IPS-NIHi7 (cell line): Measurements from ENCODE around the gene TMEM151A.
"Not testable (repeated sequence)": the region's sequence is repeated elsewhere in the genome, so short reads cannot be mapped to it uniquely, and the experiment has no call there.

Experiments used
- DNase-seq: peaks from one replicate; pipeline ENCODE4 v3.0.0; 2012; ENCODE audit warnings: mixed read lengths; ENCODE audit errors: extremely low spot score

Gene TMEM151A

DNA sequence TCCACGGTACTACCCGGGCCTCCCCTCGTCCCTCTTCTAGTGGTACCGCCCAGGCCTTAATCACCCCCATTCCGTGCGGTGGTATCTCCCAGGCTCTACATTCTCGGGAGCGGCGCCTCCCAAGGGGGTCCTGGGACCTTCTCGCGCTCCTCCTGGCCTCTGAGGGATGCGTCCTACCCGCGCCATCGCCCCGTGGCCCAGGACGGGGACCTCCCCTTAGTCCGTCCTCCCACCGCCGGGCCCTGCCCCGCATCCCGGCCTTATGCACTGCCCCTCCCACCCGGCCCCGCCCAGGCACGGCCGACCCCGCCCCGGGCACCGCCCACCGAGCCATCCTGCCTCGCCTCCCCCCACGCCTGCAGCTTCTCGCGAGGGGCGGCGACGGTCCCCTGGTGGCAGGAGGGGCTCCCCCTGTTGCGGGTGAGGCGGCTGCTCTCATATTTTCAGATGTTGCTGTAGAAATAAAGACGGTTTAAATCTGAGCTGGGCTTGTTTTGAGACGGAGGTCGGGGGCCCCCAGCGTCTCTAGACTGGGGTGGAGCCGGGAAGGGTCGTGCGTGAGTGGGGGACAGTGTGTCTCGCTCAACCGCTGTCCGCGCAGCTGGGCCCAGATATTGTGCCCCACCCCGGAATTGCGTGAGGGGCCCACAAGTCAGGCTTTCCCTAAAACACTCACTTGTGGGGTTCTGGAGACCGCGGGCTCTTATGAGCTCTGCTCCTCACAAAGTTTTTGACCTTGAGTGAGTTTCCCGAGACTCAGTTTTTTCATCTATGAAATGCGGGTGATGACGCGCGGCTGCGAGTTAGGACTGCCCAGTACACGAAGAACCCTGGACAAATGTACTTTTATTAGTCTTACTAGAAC lies 24.1 kb upstream of the TMEM151A start:
- peak; percentile 86 for DNase-seq

DNA sequence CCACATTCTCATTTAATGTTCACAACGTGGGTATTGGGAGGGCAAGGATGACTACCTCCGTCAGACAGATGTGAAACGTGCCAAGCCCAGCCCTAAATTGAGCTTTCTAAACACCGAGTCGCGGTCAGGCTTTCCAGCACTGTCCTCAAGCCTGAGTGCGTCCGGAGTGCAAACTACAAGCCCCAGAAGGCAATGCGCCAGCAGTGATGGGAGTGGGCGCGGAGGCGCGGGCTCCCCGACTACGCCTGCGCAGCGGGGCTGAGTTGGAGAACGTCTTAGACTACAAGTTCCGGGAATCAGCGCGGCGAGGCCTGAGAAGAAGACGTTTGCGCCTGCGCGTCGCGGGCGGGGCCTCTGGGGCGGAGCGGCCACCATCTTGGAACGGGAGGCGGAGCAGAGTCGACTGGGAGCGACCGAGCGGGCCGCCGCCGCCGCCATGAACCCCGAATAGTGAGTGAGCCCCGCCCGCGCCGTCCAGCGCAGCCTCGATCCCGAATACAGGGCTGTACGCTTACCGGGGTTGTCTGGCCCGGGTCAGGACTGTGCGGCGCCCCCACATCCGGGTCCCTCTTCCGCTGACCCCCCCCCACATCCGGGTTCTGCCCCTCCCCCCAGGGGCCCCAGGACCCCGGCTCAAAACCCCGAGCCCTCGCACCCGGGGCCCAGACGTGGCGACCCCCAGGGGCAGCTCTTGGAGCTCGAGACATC lies 23.3 kb upstream of the TMEM151A start, which contains the start of gene RAB1B:
RAB1B (plus strand) TSS at position 396 of the 708 bp plus-strand sequence; CDS start at position 437, 41 bp downstream.
- DNase-seq: peak; percentile 96

DNA sequence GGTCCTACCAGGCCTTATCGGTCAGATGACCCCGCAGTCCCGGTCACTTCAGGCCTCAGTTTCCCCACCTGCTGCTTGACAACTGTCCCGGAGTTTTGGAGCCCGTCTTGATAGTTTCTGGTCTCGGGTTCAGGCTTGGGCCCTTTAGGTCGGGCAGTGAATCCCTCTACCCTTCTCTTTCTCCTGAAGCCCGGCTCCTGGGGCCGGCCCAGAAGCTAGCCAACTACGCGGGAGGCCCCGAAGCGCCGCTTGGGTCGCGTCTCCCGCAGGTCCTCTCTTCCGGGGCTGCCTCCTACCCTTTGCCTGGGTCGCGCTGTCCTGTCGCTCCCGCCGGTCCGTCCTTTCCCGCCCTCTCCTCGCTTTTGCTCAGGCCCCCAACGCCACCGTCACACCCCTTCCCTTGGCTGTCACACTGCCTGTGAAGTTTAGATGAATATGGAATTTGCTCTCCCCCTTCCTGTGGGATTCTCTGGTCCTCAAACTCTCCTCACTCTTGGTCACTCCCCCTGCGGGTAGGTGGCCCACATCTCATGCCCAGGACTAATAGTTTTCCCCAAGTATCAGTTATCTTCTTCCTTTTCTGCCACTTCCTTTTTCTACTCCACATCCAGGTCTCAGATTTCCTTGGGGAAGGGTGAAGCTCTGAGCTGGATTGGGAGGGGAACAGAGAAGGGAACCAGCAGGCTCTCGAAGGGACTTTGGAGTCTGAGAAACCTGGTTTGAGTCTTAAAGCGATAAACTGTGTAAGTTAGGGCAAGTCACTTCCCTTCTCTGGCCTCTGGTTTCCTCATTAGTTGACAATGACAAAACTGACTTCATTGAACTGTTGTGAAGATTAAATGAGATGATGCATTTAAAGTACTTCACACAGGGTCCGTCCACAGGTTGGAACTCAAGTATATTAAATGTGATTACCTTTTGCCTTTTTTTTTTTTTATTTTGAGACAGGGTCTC lies 22.5 kb upstream of the TMEM151A start:
- DNase-seq: peak; percentile 68

DNA sequence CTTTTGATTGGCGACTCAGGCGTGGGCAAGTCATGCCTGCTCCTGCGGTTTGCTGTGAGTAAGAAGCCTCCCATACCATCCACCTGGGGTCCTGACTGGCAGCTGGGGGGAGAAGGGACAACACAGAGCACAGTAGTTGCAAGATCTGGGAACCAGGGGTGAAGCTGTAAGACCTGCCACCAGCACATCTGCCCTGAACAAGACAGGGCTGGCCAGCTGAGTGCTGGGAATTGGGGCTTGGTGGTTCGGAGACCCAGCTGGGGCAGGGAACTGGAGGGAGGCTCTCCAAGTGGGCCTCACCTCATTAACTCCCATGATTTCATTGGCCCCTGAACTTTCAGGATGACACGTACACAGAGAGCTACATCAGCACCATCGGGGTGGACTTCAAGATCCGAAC lies 19.9 kb upstream of the TMEM151A start:
- no peak for DNase-seq

DNA sequence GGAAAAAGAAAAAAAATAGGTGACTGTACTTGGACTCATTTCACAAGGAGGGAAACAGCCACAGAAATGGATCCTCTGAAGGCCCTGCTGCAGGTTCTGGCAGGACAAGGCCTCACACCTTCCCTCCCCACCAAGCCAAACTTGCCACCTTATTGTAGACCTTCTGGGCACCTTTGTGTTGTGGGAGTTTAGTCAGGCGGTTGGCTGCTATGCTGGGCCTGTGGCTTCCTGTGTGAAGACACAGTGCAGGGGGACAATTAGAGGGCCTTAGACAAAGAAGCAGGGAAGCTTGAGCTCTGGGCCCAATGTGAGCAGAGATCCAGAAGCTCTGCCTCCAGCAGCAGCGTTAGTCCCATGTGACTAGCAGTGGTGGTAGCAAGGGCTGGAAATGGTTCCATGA lies 19.1 kb upstream of the TMEM151A start:
- DNase-seq: no peak

DNA sequence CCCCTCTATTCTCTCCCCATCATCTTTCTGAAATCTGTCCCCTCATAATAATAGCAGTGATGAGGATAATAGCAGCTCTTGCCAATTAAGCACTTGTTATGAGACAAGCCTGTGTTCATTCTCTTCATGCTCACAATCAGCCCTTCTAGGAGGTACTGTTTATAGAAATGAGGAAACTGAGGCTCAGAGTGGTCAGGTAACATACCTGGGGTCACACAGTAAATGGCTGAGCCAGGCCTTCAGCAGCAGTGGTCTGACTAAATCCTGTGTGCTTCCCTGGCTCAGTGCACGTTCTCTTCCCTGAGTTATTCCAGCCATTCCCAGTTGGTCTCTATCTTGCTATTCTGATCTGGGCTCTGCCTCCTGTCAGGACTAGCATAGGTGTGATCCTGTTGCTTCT lies 17.5 kb upstream of the TMEM151A start:
- DNase-seq: no peak

DNA sequence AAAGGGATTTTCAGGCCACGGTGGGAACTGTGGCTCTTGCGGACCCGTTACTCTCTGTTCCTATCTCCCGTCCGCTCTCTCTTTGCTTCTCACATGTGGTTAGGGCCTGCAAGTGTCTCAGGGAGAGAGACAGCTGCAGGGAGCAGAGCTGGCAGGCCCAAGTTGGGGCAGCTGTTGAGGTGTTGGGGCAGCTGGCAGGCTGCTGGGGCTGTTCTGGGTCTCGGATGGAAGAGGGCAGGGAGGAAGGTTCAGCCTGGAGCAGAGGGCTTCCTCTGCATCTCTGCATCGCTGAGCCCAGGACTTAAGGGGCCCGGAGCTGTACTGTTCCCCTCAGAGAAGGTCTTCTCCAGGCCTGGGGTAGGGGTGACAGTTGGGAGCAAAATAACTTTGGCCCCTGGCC lies 16.3 kb upstream of the TMEM151A start:
- DNase-seq: no peak

DNA sequence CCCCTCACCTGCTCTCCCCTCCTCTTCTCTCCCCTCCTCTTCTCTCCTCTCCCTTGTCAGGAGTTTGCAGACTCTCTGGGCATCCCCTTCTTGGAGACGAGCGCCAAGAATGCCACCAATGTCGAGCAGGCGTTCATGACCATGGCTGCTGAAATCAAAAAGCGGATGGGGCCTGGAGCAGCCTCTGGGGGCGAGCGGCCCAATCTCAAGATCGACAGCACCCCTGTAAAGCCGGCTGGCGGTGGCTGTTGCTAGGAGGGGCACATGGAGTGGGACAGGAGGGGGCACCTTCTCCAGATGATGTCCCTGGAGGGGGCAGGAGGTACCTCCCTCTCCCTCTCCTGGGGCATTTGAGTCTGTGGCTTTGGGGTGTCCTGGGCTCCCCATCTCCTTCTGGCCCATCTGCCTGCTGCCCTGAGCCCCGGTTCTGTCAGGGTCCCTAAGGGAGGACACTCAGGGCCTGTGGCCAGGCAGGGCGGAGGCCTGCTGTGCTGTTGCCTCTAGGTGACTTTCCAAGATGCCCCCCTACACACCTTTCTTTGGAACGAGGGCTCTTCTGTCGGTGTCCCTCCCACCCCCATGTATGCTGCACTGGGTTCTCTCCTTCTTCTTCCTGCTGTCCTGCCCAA lies 15.6 kb upstream of the TMEM151A start:
- no peak for DNase-seq

DNA sequence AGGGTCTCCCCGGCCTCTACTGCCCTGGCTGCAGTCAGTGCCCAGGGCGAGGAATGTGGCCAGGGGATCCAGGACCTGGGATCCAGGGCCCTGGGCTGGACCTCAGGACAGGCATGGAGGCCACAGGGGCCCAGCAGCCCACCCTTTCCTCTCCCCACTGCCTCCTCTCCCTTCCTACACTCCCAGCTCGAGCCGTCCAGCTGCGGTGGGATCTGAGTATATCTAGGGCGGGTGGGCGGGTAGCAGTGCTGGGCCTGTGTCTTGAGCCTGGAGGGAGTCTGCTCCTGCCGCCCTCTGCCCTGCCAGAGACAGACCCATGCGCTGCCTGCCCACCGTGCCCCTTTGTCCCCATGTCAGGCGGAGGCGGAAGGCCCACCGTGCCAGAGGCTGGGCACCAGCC lies 15.1 kb upstream of the TMEM151A start:
- not testable (repeated sequence) for DNase-seq

DNA sequence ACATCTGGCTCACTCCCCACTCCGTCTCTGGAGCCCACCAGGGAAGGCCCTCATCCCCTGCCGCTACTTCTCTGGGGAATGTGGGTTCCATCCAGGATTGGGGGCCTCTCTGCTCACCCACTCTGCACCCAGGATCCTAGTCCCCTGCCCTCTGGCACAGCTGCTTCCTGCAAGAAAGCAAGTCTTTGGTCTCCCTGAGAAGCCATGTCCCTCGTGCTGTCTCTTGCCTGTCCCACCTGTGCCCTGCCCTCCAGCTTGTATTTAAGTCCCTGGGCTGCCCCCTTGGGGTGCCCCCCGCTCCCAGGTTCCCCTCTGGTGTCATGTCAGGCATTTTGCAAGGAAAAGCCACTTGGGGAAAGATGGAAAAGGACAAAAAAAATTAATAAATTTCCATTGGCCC lies 14.6 kb upstream of the TMEM151A start:
- not testable (repeated sequence) for DNase-seq

DNA sequence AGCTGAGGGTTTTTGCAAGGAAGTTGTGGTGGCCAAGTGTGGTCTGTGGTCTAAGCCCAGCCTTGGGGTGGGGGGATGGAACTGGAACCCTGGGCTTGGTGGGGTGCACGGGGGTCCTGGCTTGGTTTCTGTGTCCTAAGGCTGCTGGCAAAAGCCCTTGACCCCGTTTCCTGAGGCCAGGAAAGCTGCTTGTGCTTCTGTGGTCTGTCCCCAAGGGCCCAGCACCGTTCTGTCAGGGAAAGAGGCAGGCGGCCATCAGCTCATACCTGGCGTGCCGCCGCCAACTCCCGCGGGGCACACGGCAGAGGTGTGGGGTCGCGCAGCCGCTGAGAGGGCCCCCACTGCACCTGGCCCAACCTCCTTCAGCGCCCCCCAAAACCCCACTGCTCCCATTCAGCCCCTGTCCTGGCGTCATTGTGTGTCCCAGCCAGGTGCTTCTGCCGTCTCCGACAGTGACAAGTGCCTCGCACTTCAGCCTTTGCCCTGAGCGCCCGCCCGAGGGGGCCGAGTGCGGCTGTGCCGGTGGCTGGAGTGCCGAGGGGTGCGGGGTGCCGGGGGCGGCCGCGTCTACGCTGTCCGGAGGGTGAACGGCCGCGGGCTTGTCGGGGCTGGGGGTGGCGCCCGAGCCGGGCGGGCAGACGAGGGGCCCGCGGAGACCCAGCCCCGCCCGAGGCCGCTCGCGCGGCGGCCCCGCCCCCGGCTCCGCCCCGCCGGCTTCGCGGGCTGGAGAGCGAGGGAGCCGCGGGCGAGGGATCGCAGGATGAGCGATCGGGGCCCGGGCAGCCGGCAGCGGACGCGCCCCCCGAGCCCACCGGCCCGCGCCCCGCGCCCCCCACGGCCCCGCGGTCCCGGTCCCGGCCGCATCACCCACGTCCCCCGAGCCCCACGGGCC lies 14.0 kb upstream of the TMEM151A start, which contains the start of gene CNIH2:
CNIH2 (plus strand) TSS at position 705 of the 892 bp plus-strand sequence. CDS start 282 bp downstream, outside the sequence.
- DNase-seq: peak; percentile 77

DNA sequence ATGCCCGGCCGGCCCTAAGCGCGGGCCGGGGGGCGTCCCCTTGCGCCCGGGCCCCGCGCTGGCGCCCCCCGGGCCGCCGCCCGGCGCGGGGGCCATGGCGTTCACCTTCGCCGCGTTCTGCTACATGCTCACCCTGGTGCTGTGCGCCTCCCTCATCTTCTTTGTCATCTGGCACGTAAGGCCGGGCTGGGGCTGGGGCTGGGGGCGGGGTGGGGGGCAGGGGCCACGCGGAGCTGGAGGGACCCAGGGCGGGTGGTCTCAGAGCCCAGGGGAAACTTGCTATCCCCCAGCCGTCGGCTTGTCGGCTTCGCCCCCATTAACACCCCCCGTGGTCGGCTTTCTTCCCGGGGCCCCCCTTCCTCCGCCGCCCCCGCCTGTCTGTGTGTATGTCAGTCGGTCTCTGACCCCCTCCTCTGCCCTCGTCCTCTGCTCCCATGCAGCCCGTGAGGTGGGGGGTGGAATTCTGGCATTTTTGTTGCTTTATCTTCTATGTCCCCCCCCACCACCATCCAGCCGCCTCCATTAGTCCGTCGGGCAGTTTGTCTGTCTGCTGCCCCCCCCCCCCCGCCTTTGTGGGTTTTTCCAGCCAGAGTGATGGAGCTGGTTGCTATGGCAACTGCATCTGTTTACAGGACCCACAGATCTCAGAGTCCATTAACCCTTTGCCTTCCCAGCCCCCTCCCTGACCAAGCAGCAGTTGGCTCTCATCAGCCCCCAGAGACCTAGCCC lies 13.2 kb upstream of the TMEM151A start:
- DNase-seq: no peak

DNA sequence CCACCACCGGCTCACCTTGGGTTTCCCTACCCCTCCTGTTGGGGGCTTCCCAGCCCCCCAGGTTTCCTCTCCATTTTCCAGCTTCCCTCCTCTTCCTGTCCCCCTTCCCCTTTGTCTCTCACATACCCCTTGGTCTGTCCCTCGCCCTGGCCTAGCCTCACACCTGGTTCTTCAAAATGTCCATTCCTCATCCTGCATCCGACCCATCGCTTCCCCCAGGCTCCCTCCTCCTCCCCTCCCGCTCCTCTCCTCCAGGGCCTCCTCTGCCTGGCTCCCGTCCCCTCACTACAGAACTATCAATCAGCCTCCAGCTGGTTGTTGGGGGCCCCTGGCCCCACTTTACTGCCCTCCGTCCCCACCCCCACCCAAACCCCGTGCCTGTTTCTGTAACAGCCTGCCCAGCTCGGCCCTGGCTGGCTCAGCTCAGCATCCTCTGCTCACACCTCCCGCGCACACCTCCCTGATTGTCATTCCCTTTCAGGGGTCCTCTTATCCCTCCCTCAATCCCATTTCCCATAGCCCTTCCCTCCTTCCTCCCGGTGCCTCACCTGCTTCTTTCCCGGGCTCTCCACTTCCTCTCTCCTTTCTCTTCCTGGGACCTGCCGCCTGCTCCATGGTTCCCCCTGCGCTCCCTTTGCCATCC lies 12.5 kb upstream of the TMEM151A start:
- DNase-seq: no peak

DNA sequence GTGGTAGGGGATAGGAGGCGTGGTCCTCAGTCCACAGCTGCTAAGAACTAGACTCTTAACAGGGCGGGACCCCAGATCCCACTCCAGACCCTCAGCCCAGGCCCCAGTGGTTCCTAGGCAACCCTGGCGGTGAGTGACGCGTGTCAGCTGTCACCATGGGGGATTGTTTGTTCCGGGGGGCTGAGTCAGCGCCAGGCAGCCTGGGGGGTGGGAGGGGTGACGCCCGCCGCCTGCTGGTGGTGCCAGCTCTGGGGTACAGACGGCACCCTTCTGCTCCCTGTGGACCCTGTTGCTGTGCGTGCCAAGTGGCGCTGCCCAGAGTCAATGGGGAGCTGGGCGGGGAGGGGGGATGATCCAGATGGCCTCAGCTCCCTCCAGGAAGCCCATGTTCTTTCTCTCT lies 11.3 kb upstream of the TMEM151A start:
- no peak for DNase-seq

DNA sequence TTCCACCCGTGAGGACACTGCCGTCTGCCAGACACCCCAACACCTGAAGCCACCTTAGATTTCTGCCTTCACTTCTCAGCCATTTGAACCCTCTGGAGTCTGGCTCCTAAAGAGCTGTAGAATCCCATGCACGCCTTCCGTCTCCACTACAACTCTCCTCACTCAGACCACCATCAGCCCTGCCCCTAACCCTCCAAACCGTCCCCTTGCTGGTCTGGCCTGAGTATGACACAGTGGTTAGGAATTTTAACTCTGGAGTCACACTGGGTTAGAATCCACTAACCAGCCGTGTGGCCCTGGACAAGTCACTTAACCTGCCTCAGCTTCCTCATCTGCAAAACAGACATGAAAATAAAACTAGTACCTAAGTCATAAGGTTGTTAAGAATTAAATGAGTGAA lies 10.7 kb upstream of the TMEM151A start:
- DNase-seq: no peak

DNA sequence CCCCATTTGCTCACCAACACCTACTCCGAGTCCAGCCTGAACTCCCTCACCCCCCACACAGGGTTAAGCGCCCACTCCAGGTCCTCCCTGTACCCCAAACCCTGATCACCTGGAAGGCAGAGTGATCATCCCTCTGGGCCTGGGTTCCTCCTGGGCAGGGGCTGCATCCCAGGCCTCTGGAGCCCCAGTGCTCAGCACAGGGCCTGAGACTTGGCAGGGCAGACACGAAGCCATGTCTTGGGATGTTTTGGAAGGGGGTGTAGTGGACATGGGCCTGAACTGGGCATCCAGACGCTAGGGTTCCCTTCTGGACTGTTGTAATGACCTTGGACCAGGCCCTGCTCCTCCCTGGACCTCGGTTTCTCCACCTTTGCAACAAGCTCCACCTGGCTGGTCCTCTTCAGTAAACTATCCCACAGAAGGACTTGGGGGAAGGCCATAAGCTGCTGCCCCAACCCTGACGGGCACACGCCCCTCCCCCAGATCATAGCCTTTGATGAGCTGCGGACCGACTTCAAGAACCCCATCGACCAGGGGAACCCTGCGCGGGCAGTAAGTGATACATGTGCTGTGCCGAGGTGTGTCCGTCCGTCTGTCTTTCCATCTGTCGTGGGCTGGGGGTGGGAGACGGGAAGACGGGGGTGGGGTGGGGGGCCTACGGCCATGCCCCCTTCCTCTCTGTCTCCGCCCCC lies 9.8 kb upstream of the TMEM151A start:
- DNase-seq: no peak

DNA sequence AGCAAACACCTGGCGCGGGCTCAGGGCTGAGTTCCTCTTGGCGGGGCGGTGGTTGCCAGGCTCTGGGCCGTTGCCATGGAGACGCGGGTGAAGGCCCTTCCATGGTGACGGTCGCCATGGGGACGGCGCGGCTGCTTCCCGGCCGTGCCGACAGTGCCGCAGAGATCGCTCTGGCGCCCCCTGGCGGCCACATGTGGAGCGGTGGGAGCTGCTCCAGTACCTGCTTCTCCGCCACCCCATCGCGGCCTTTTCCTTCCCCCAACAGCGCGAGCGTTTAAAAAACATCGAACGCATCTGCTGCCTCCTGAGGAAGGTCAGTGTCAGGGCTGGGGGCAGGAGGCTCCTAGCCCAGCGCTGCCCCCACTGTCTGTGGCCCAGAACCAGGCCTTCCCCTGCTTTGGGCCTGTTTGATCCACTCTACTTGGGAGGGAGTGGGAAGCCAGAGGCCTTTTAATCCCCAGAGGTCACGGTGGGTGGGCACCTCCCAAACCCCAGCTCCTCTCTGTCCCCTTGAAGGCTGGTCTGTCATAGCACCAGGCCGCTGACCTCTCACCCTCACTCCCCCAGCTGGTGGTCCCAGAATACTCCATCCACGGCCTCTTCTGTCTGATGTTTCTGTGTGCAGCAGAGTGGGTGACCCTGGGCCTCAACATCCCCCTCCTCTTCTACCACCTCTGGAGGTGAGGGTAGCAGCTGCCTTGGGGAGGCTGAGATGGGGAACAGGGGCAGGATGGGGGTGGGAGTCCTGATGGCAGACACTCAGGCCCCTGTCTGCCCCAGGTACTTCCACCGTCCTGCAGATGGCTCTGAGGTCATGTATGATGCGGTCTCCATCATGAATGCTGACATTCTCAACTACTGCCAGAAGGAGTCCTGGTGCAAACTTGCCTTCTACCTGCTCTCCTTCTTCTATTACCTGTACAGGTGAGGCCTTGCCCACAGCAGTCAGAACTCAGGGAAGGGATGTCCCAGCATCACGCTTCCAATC lies 8.9 kb upstream of the TMEM151A start:
- DNase-seq: peak; percentile 96
